Activated naive CD4-positive, alpha-beta T cell treated with anti-CD3 and anti-CD28 coated beads, Interleukin-2, amount 50 U/mL, for 72 hours (primary cell): ENCODE data around the gene SERP2. TPM values are rescaled to one million over a fixed set of nuclear protein-coding genes. Genes with fewer than 3 reads are reported as not detected.

Source experiments
- ATAC-seq, 2 donors: fragments of 150-1000 bp; cut with Tn5 transposase; 2 replicates each; pipeline ENCODE4 v1.10.0; 2021; ENCODE audit warnings: mild to moderate bottlenecking in 2 of 2, moderate library complexity in 2 of 2
- DNase-seq, 2 donors: peaks; one replicate each; pipeline ENCODE4 v3.0.0; 2021 to 2022; ENCODE audit warnings: low spot score in 2 of 2
- H3K27ac Mint-ChIP-seq, 2 donors: one replicate each; pipeline ENCODE4 v1.8.0; 2022; ENCODE audit warnings: mild to moderate bottlenecking in 2 of 2, mixed read lengths in 2 of 2
- H3K36me3 Mint-ChIP-seq, 2 donors: one replicate each; pipeline ENCODE4 v1.8.0; 2022; ENCODE audit warnings: mixed read lengths in 2 of 2
- H3K9me3 Mint-ChIP-seq, 2 donors: one replicate each; pipeline ENCODE4 v1.8.0; 2022; ENCODE audit warnings: mixed read lengths in 2 of 2
- total RNA-seq, 2 donors: library from RNA; stranded (reverse); gene quantifications; one replicate each; pipeline ENCODE4 v1.2.3, GENCODE V29; 2022

SERP2 gene
- total RNA-seq, 2 donors from 2014 or later: 0.43 to 2.2 TPM

- H3K36me3 Mint-ChIP-seq: no peaks in the 10 kb centered on the region
- no peak for ATAC-seq
- DNase-seq: no peak
- no peaks in the 10 kb centered on the region for H3K9me3 Mint-ChIP-seq
- H3K27ac Mint-ChIP-seq: peak overlapping the region in 1 of 2 donors; percentile 77
Measured at GRCh38 chr13:44434766-44435141, 61.1 kb downstream of the SERP2 start.

GRCh38 chr13:44435142-44435918, 61.7 kb downstream of the SERP2 start:
- H3K27ac Mint-ChIP-seq: peak overlapping the region; percentile 77 to 78
- no peaks in the 10 kb centered on the region for H3K9me3 Mint-ChIP-seq
- ATAC-seq: peak; percentile 82 to 86
- no peaks in the 10 kb centered on the region for H3K36me3 Mint-ChIP-seq
- peak; percentile 64 to 73 for DNase-seq

- H3K9me3 Mint-ChIP-seq: no peaks in the 10 kb centered on the region
- no peak for ATAC-seq
- no peaks in the 10 kb centered on the region for H3K36me3 Mint-ChIP-seq
- peak overlapping the region; percentile 77 to 78 for H3K27ac Mint-ChIP-seq
- DNase-seq: no peak
Measured at GRCh38 chr13:44435919-44436510, 62.4 kb downstream of the SERP2 start.

GRCh38 chr13:44436589-44437337, 63.1 kb downstream of the SERP2 start:
- peak; percentile 38 to 61 for DNase-seq
- Mint-ChIP-seq H3K27ac (peak overlapping the region in 1 of 2 donors; percentile 77), H3K36me3 (no peaks in the 10 kb centered on the region), H3K9me3 (no peaks in the 10 kb centered on the region)
- peak; percentile 56 to 65 for ATAC-seq

GRCh38 chr13:44437356-44438233, 64.0 kb downstream of the SERP2 start:
- H3K27ac Mint-ChIP-seq: no peak overlapping the region
- H3K9me3 Mint-ChIP-seq: no peaks in the 10 kb centered on the region
- peak in 1 of 2 donors; percentile 29 for ATAC-seq
- DNase-seq: no peak
- no peaks in the 10 kb centered on the region for H3K36me3 Mint-ChIP-seq

GRCh38 chr13:44438234-44438579, 64.6 kb downstream of the SERP2 start:
- Mint-ChIP-seq H3K9me3 (no peaks in the 10 kb centered on the region), H3K27ac (no peak overlapping the region), H3K36me3 (no peaks in the 10 kb centered on the region)
- DNase-seq (no peak), ATAC-seq (no peak)

GRCh38 chr13:44439452-44440024, 65.9 kb downstream of the SERP2 start:
- ATAC-seq: no peak
- no peak overlapping the region for H3K27ac Mint-ChIP-seq
- DNase-seq: no peak

GRCh38 chr13:44440046-44440608, 66.5 kb downstream of the SERP2 start:
- H3K27ac Mint-ChIP-seq: no peak overlapping the region
- DNase-seq (no peak), ATAC-seq (no peak)
- H3K36me3 Mint-ChIP-seq: no peaks in the 10 kb centered on the region
- H3K9me3 Mint-ChIP-seq: no peaks in the 10 kb centered on the region

More at GRCh38 chr13:44439452-44440024, 65.9 kb downstream of the SERP2 start:
- Mint-ChIP-seq H3K36me3 (no peaks in the 10 kb centered on the region), H3K9me3 (no peaks in the 10 kb centered on the region)

Other genes starting within 250 kb of the SERP2 start
- 10 to 100 TPM in 1 of 2 donors, 1 to 10 TPM in 1; 7.9 to 12.7 TPM for gene TSC22D1, start 202.5 kb downstream of the SERP2 start, total RNA-seq